Sigmoid colon (tissue), 4 donors: ENCODE data around the gene FAM174C.

Experiments
- POLR2A ChIP-seq, 2 donors: fragments of 450-650 bp; IDR thresholded peaks; one replicate each; pipeline ENCODE4 v1.6.1; 2016; ENCODE audit warnings: antibody characterized with exemption in 2 of 2, mild to moderate bottlenecking in 2 of 2, moderate library complexity in 2 of 2
- POLR2AphosphoS5 ChIP-seq, 4 donors: sonication (generic); formaldehyde crosslinking; IDR thresholded peaks; one replicate each; pipeline ENCODE4 v1.6.1; 2017; ENCODE audit warnings: antibody characterized with exemption in 4 of 4
- TF ChIP-seq, protein P1 (sequence below), 4 experiments: fragments of 450-650 bp in 3 of 4; fragments of 200-600 bp in 1 of 4; IDR thresholded peaks; one replicate each; pipeline ENCODE4 v1.5.1; 2016 to 2019; ENCODE audit warnings: antibody characterized with exemption in 4 of 4, mild to moderate bottlenecking in 3 of 4, moderate library complexity in 2 of 4

DNA sequence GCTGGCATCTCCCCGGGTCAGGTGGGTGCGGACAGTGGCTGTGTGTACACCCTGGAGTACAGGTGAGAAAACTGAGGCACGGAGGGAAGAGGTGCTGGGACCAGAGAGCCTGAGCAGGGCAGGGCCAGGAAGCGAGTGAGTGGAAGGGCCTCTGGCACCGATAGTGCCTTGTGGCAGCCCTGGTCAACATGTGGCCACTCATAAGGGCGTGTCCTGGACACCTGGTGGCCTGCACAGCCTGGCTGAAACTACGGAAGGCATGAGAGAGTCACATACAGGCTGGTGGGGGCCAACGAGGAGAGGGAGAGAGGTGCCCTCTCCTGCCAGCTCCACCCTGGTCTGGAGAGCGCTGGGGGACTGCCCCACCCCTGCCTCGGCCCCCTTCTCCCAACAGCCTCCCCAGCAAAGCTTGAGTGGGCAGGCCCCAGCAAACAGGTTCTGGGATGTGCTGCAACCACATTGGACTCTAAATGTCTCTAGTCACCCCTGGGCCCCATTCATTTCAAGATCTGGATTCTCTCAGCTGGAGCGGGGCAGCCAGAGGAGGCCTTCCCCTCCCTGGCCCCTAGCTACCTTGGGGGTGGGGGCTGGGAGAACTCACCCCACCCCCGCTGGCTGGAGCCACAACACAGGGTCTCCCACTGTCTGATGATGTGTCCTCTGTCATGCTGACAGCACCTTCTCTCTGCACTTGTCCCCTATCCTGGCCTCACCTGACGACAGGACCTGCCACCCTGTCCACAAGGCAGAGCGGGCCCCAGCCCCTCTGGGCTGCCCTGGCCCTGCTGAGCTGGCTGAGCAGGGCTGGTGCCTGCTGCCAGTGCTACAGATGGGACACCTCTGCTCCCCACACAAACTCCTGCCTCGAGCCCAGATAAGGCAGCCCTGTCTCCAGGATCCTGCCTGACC is 43.3 kb upstream of the FAM174C start:
- TF ChIP-seq, protein P1, sequence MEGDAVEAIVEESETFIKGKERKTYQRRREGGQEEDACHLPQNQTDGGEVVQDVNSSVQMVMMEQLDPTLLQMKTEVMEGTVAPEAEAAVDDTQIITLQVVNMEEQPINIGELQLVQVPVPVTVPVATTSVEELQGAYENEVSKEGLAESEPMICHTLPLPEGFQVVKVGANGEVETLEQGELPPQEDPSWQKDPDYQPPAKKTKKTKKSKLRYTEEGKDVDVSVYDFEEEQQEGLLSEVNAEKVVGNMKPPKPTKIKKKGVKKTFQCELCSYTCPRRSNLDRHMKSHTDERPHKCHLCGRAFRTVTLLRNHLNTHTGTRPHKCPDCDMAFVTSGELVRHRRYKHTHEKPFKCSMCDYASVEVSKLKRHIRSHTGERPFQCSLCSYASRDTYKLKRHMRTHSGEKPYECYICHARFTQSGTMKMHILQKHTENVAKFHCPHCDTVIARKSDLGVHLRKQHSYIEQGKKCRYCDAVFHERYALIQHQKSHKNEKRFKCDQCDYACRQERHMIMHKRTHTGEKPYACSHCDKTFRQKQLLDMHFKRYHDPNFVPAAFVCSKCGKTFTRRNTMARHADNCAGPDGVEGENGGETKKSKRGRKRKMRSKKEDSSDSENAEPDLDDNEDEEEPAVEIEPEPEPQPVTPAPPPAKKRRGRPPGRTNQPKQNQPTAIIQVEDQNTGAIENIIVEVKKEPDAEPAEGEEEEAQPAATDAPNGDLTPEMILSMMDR (IDR thresholded peaks at IDR 0.05): no peak
- TF ChIP-seq POLR2A (IDR thresholded peaks at IDR 0.05) (no peak), POLR2AphosphoS5 (IDR thresholded peaks at IDR 0.05) (no peak)
